GM23338 (cell line): ENCODE measurements around the gene EXOG. TPM values are rescaled to one million over a fixed set of nuclear protein-coding genes. Genes with fewer than 3 reads are reported as not detected.
A peak's percentile ranks its signal among the peaks of the same experiment; 100 is the strongest.

Experiments
- ATAC-seq: fragments of 200-7000 bp; cut with Tn5 transposase; 3 replicates; pipeline ENCODE4 v1.9.1; 2020
- DNase-seq: peaks from one replicate; pipeline ENCODE4 v3.0.0-alpha.2; 2015; ENCODE audit warnings: low spot score
- H2AFZ ChIP-seq: fragments of 200-600 bp; sonication (generic); 2 replicates; pipeline ENCODE4 v1.8.0; 2016; ENCODE audit warnings: antibody characterized with exemption, mild to moderate bottlenecking, moderate library complexity
- H3F3A ChIP-seq: fragments of 200-600 bp; sonication (generic); replicated peaks from 2 replicates; pipeline ENCODE4 v1.8.0; 2017; ENCODE audit warnings: antibody characterized with exemption, mixed run types, low read depth
- H3K27ac ChIP-seq: fragments of 200-600 bp; sonication (generic); 2 replicates; pipeline ENCODE4 v1.6.1; 2016; ENCODE audit warnings: low read depth
- H3K27me3 ChIP-seq: fragments of 200-600 bp; sonication (generic); 2 replicates; pipeline ENCODE4 v1.8.0; 2016; ENCODE audit warnings: mild to moderate bottlenecking, mixed run types, moderate library complexity; ENCODE audit not compliant: insufficient read depth
- H3K36me3 ChIP-seq: fragments of 200-600 bp; sonication (generic); 2 replicates; pipeline ENCODE4 v1.8.0; 2016; ENCODE audit warnings: mild to moderate bottlenecking; ENCODE audit not compliant: insufficient read depth
- H3K4me1 ChIP-seq: fragments of 200-600 bp; sonication (generic); 2 replicates; pipeline ENCODE4 v1.8.0; 2016; ENCODE audit warnings: mild to moderate bottlenecking, moderate library complexity; ENCODE audit not compliant: insufficient read depth
- H3K4me2 ChIP-seq: fragments of 200-600 bp; sonication (generic); 2 replicates; pipeline ENCODE4 v1.7.1; 2017; ENCODE audit warnings: mixed run types
- H3K4me3 ChIP-seq: fragments of 200-600 bp; sonication (generic); 2 replicates; pipeline ENCODE4 v1.6.1; 2016; ENCODE audit warnings: mixed run types
- H3K79me2 ChIP-seq: fragments of 200-600 bp; sonication (generic); replicated peaks from 2 replicates; pipeline ENCODE4 v1.8.0; 2017; ENCODE audit warnings: mild to moderate bottlenecking; ENCODE audit not compliant: insufficient read depth
- H3K9me2 ChIP-seq: fragments of 200-600 bp; sonication (generic); 2 replicates; pipeline ENCODE4 v1.8.0; 2017; ENCODE audit not compliant: insufficient read depth
- H4K20me1 ChIP-seq: fragments of 200-600 bp; sonication (generic); replicated peaks from 2 replicates; pipeline ENCODE4 v1.8.0; 2017; ENCODE audit warnings: mild to moderate bottlenecking; ENCODE audit not compliant: insufficient read depth
- H3K27ac Mint-ChIP-seq: 2 replicates; pipeline ENCODE4 v1.8.0; 2020; ENCODE audit warnings: inconsistent platforms, mild to moderate bottlenecking, moderate library complexity, mixed read lengths
- H3K27me3 Mint-ChIP-seq: 3 replicates; pipeline ENCODE4 v1.8.0; 2022; ENCODE audit warnings: low read depth, mild to moderate bottlenecking, moderate library complexity, mixed read lengths, inconsistent platforms; ENCODE audit not compliant: insufficient read depth, poor library complexity
- H3K36me3 Mint-ChIP-seq: 3 replicates; pipeline ENCODE4 v1.8.0; 2021; ENCODE audit warnings: low read depth, mild to moderate bottlenecking, inconsistent platforms, moderate library complexity, mixed read lengths
- H3K4me1 Mint-ChIP-seq: 3 replicates; pipeline ENCODE4 v1.8.0; 2020; ENCODE audit warnings: mild to moderate bottlenecking, inconsistent platforms, mixed read lengths
- H3K4me3 Mint-ChIP-seq: 3 replicates; pipeline ENCODE4 v1.8.0; 2021; ENCODE audit warnings: moderate library complexity, mild to moderate bottlenecking, inconsistent platforms, mixed read lengths
- H3K9me3 Mint-ChIP-seq: 3 replicates; pipeline ENCODE4 v1.8.0; 2020; ENCODE audit warnings: moderate library complexity, mild to moderate bottlenecking, inconsistent platforms, mixed read lengths
- CREB1 ChIP-seq: fragments of 250-450 bp; sonication (Bioruptor Pico); IDR thresholded peaks from 2 replicates; pipeline ENCODE4 v1.5.0; 2020; ENCODE audit warnings: low read depth, mild to moderate bottlenecking, moderate library complexity
- ETS1 ChIP-seq: IDR thresholded peaks from 2 replicates; pipeline ENCODE4 v1.6.1; 2016; ENCODE audit warnings: antibody characterized with exemption
- EZH2 ChIP-seq: fragments of 200-600 bp; sonication (generic); IDR thresholded peaks from one replicate; pipeline ENCODE4 v1.8.0; 2017; ENCODE audit warnings: antibody characterized with exemption, mild to moderate bottlenecking, low read depth; ENCODE audit not compliant: unreplicated experiment
- EZH2phosphoT487 ChIP-seq: fragments of 200-600 bp; sonication (generic); IDR thresholded peaks from one replicate; pipeline ENCODE4 v1.8.1; 2018; ENCODE audit warnings: antibody characterized with exemption; ENCODE audit not compliant: unreplicated experiment
- JUNB ChIP-seq: IDR thresholded peaks from one replicate; pipeline ENCODE4 v1.6.1; 2016; ENCODE audit warnings: antibody characterized with exemption; ENCODE audit not compliant: unreplicated experiment
- NANOG ChIP-seq: IDR thresholded peaks from 2 replicates; pipeline ENCODE4 v1.6.1; 2016; ENCODE audit warnings: antibody characterized with exemption, borderline replicate concordance
- POLR2AphosphoS5 ChIP-seq: IDR thresholded peaks from 2 replicates; pipeline ENCODE4 v1.6.1; 2016; ENCODE audit warnings: antibody characterized with exemption, low read depth
- REST ChIP-seq: IDR thresholded peaks from one replicate; pipeline ENCODE4 v1.6.1; 2018; ENCODE audit warnings: antibody characterized with exemption; ENCODE audit not compliant: unreplicated experiment
- STAT1 ChIP-seq: IDR thresholded peaks from one replicate; pipeline ENCODE4 v1.6.1; 2016; ENCODE audit warnings: antibody characterized with exemption; ENCODE audit not compliant: unreplicated experiment
- ZNF114 ChIP-seq: fragments of 250-450 bp; sonication (Bioruptor Pico); IDR thresholded peaks from 2 replicates; pipeline ENCODE4 v1.5.0; 2020; ENCODE audit warnings: mild to moderate bottlenecking, moderate library complexity
- ZNF331 ChIP-seq: fragments of 250-450 bp; sonication (Bioruptor Pico); IDR thresholded peaks from 2 replicates; pipeline ENCODE4 v1.5.0; 2020; ENCODE audit warnings: low read depth, mild to moderate bottlenecking, moderate library complexity
- polyA plus RNA-seq: library from polyadenylated mRNA; unstranded; fragments of >200 nt; fragmentation: Nextera tagmentation; extraction: Ambion mirVana; gene quantifications from 2 replicates; pipeline ENCODE4 v1.2.1, GENCODE V29; 2016
- total RNA-seq: library from RNA; depleted of rRNA; stranded (reverse); fragments of >200 nt; shearing (Covaris generic); gene quantifications from 2 replicates; pipeline ENCODE4 v1.2.3, GENCODE V29; 2014
- TF ChIP-seq, protein P1 (sequence below), 2 experiments: fragments of 200-600 bp in 1 of 2; sonication (generic) in 1 of 2; conservative IDR thresholded peaks; 2 replicates each; pipeline versions ENCODE4 v1.5.1 to v1.6.1; 2016 to 2017; ENCODE audit warnings: antibody characterized with exemption in 2 of 2, low read depth in 2 of 2, mild to moderate bottlenecking in 2 of 2, moderate library complexity in 1 of 2

Gene EXOG
- total and polyA plus RNA-seq, 2 experiments from 2014 or later, result 9.7 to 11.3 TPM

DNA sequence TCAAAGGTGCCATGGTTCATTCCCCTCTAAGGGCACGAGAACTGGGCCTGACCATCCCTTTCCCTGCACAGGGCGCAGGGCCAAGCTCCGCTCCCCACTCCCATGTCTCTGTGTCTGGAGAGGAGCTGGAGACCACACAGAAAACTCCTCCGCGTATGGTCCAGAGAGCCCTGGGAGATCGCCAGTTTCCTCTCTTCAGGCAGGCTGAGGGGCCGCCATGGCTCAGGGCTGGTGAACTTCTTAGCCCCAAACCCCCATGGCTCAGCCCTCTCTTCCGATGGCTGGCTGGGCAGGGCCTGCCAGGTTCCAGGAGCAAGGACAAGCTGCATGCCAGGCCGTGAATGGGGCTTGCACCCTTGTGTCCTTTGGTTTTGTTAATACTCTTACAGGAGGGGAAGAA, 52.9 kb downstream of the EXOG start:
- no peak overlapping the region for H3K27ac Mint-ChIP-seq
- H3K4me1 Mint-ChIP-seq, result peaks cover 13% of the 10 kb centered on the region
- H3K9me3 Mint-ChIP-seq, result no peaks in the 10 kb centered on the region; the same call in 1 of the 3 replicates
- no peak overlapping the region for H3K4me3 ChIP-seq
- no peaks in the 10 kb centered on the region for H3F3A ChIP-seq
- 0 out of 2 replicates have a peak, but pooled peaks cover 3% of the 10 kb centered on the region for H3K9me2 ChIP-seq
- peak; percentile 24; the same call in 2 of the 3 replicates for ATAC-seq
- DNase-seq, result no peak
- no peak overlapping the region for H3K27ac ChIP-seq
- no peaks in the 10 kb centered on the region for H3K4me1 ChIP-seq
- H2AFZ ChIP-seq, result no peak overlapping the region
- peaks cover 4% of the 10 kb centered on the region for H3K27me3 Mint-ChIP-seq
- H4K20me1 ChIP-seq, result no peaks in the 10 kb centered on the region
- TF ChIP-seq JUNB, result no peak
- H3K36me3 Mint-ChIP-seq, result peaks cover 27% of the 10 kb centered on the region
- no peaks in the 10 kb centered on the region for H3K79me2 ChIP-seq
- no peak overlapping the region for H3K4me2 ChIP-seq
- no peaks in the 10 kb centered on the region for H3K27me3 ChIP-seq
- no peak overlapping the region for H3K4me3 Mint-ChIP-seq
- no peaks in the 10 kb centered on the region for H3K36me3 ChIP-seq

GRCh38 chr3:38549486-38549885, 53.3 kb downstream of the EXOG start:
- Histone ChIP-seq H3K36me3 (no peaks in the 10 kb centered on the region), H3K4me3 (no peak overlapping the region), H3K79me2 (no peaks in the 10 kb centered on the region), H2AFZ (no peak overlapping the region), H3K27me3 (no peaks in the 10 kb centered on the region), H3K9me2 (0 out of 2 replicates have a peak, but pooled peaks cover 3% of the 10 kb centered on the region), H3K4me1 (no peaks in the 10 kb centered on the region), H4K20me1 (no peaks in the 10 kb centered on the region), H3F3A (no peaks in the 10 kb centered on the region), H3K27ac (no peak overlapping the region), H3K4me2 (no peak overlapping the region)
- Mint-ChIP-seq H3K27ac (no peak overlapping the region), H3K4me3 (no peak overlapping the region), H3K9me3 (no peaks in the 10 kb centered on the region; the same call in 1 of the 3 replicates), H3K36me3 (peaks cover 31% of the 10 kb centered on the region), H3K4me1 (peaks cover 13% of the 10 kb centered on the region), H3K27me3 (peaks cover 4% of the 10 kb centered on the region)
- ATAC-seq (no peak), DNase-seq (no peak)
- TF ChIP-seq ZNF114 (CRISPR knock-in tag) (no peak), JUNB (no peak), NANOG (no peak), REST (no peak), ETS1 (no peak), ZNF331 (CRISPR knock-in tag) (no peak), STAT1 (no peak), POLR2AphosphoS5 (no peak), CREB1 (CRISPR knock-in tag) (no peak), EZH2 (no peak), EZH2phosphoT487 (no peak)
- TF ChIP-seq, protein P1, sequence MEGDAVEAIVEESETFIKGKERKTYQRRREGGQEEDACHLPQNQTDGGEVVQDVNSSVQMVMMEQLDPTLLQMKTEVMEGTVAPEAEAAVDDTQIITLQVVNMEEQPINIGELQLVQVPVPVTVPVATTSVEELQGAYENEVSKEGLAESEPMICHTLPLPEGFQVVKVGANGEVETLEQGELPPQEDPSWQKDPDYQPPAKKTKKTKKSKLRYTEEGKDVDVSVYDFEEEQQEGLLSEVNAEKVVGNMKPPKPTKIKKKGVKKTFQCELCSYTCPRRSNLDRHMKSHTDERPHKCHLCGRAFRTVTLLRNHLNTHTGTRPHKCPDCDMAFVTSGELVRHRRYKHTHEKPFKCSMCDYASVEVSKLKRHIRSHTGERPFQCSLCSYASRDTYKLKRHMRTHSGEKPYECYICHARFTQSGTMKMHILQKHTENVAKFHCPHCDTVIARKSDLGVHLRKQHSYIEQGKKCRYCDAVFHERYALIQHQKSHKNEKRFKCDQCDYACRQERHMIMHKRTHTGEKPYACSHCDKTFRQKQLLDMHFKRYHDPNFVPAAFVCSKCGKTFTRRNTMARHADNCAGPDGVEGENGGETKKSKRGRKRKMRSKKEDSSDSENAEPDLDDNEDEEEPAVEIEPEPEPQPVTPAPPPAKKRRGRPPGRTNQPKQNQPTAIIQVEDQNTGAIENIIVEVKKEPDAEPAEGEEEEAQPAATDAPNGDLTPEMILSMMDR (conservative IDR thresholded peaks at IDR 0.05; ENCODE audit: low read depth in 2 of 2), result no peak
